HG03280 (cell line): ENCODE data around the gene OGFOD3.
A peak's percentile ranks its signal among the peaks of the same experiment; 100 is the strongest.
"Not testable (repeated sequence)": the region's sequence is repeated elsewhere in the genome, so short reads cannot be mapped to it uniquely, and the experiment has no call there.

Experiments
- ATAC-seq: cut with Tn5 transposase; IDR thresholded peaks from one replicate; pipeline ENCODE4 v1.9.1; 2021; ENCODE audit warnings: mild to moderate bottlenecking, moderate library complexity; ENCODE audit not compliant: unreplicated experiment

OGFOD3 gene

GRCh38 chr17:82418001-82418986 lies at the start of gene OGFOD3, which contains the start of gene HEXD:
TSS of gene OGFOD3 (minus strand) at chr17:82418586. CDS start at chr17:82418485, 101 bp downstream.
TSS of gene HEXD (plus strand) at chr17:82418347. CDS start at chr17:82419800, 1,453 bp downstream.
- peak; percentile 89 for ATAC-seq

GRCh38 chr17:82465023-82465603 lies 46.7 kb upstream of the OGFOD3 start:
- no peak for ATAC-seq

GRCh38 chr17:82464567-82464929 lies 46.2 kb upstream of the OGFOD3 start:
- no peak for ATAC-seq

GRCh38 chr17:82463925-82464566 lies 45.7 kb upstream of the OGFOD3 start:
- ATAC-seq: no peak

- ATAC-seq: no peak
Observed at GRCh38 chr17:82463391-82463790, 45.0 kb upstream of the OGFOD3 start.

GRCh38 chr17:82461827-82462524 lies 43.6 kb upstream of the OGFOD3 start:
- no peak for ATAC-seq

GRCh38 chr17:82459936-82460335 lies 41.5 kb upstream of the OGFOD3 start:
- not testable (repeated sequence) for ATAC-seq

- ATAC-seq: peak; percentile 0
Observed at GRCh38 chr17:82458885-82459424, 40.6 kb upstream of the OGFOD3 start.

GRCh38 chr17:82458179-82458884 lies 39.9 kb upstream of the OGFOD3 start, which contains the start of gene NARF:
TSS of gene NARF (plus strand) at chr17:82458741. CDS start at chr17:82458804, 63 bp downstream.
- peak; percentile 92 for ATAC-seq

GRCh38 chr17:82457929-82458178 lies 39.5 kb upstream of the OGFOD3 start:
- no peak for ATAC-seq

GRCh38 chr17:82457073-82457928 lies 38.9 kb upstream of the OGFOD3 start:
- no peak for ATAC-seq

- ATAC-seq: not testable (repeated sequence)
Observed at GRCh38 chr17:82453706-82454105, 35.3 kb upstream of the OGFOD3 start.

- not testable (repeated sequence) for ATAC-seq
Observed at GRCh38 chr17:82453151-82453550, 34.8 kb upstream of the OGFOD3 start.

- ATAC-seq: no peak
Observed at GRCh38 chr17:82452162-82452561, 33.8 kb upstream of the OGFOD3 start.

- peak; percentile 69 for ATAC-seq
Observed at GRCh38 chr17:82450357-82451106, 32.1 kb upstream of the OGFOD3 start, which contains the start of gene CYBC1. TSS of gene CYBC1 (minus strand) at chr17:82450752. CDS start at chr17:82449254, 1,498 bp downstream.

GRCh38 chr17:82449883-82450356 lies 31.5 kb upstream of the OGFOD3 start:
- ATAC-seq: no peak

GRCh38 chr17:82449131-82449882 lies 30.9 kb upstream of the OGFOD3 start:
- ATAC-seq: peak; percentile 58
